Measurements from ENCODE around the gene TRAPPC3L. TPM values are rescaled to one million over a fixed set of nuclear protein-coding genes. Genes with fewer than 3 reads are reported as not detected.

Gene TRAPPC3L
- polyA plus RNA-seq, 1 donor from 2014 or later: not detected

- Histone ChIP-seq H3K4me2 (ENCODE audit: low read length) (no peak overlapping the region), H3K9me3 (ENCODE audit: low read length) (no peaks in the 10 kb centered on the region), H3K4me3 (ENCODE audit: low read length) (no peak overlapping the region), H4K20me1 (ENCODE audit: insufficient read depth) (no peaks in the 10 kb centered on the region), H3K9me2 (ENCODE audit: insufficient read depth, low read length) (no peaks in the 10 kb centered on the region), H3K27me3 (ENCODE audit: insufficient read depth, low read depth, low read length) (no peaks in the 10 kb centered on the region), H3K36me3 (ENCODE audit: insufficient read depth, low read length) (no peaks in the 10 kb centered on the region), H3K79me2 (replicated peaks; ENCODE audit: insufficient read depth, low read length) (no peaks in the 10 kb centered on the region), H3K27ac (ENCODE audit: low read length) (no peak overlapping the region), H3F3A (ENCODE audit: insufficient read depth, low read length, poor library complexity, severe bottlenecking) (no peaks in the 10 kb centered on the region), H3K9ac (ENCODE audit: low read length) (no peak overlapping the region), H2AFZ (ENCODE audit: low read depth, low read length) (no peak overlapping the region)
- TF ChIP-seq EP300 (conservative IDR thresholded peaks at IDR 0.05; ENCODE audit: poor library complexity, severe bottlenecking) (no peak), CTCF (IDR thresholded peaks at IDR 0.05; ENCODE audit: poor library complexity, severe bottlenecking) (no peak), SMC3 (conservative IDR thresholded peaks at IDR 0.05; ENCODE audit: poor library complexity) (no peak), REST (IDR thresholded peaks at IDR 0.05; ENCODE audit: borderline replicate concordance) (no peak), EZH2 (IDR thresholded peaks at IDR 0.05; ENCODE audit: borderline replicate concordance, insufficient read depth, low read length, poor library complexity, severe bottlenecking) (no peak), TAF1 (IDR thresholded peaks at IDR 0.05; ENCODE audit: low read depth) (no peak), MXI1 (conservative IDR thresholded peaks at IDR 0.05; ENCODE audit: poor library complexity, severe bottlenecking) (no peak), POLR2AphosphoS5 (IDR thresholded peaks at IDR 0.05) (no peak), RAD21 (conservative IDR thresholded peaks at IDR 0.05) (no peak)
These were observed 70.3 kb downstream of the TRAPPC3L start for GRCh38 chr6:116475141-116475540.

- no peaks in the 10 kb centered on the region for H3K9me2 ChIP-seq (ENCODE audit: insufficient read depth, low read length)
- no peak for TF ChIP-seq EZH2 (IDR thresholded peaks at IDR 0.05; ENCODE audit: borderline replicate concordance, insufficient read depth, low read length, poor library complexity, severe bottlenecking)
- TF ChIP-seq EP300 (conservative IDR thresholded peaks at IDR 0.05; ENCODE audit: poor library complexity, severe bottlenecking): no peak
- no peak for TF ChIP-seq RAD21 (conservative IDR thresholded peaks at IDR 0.05)
- no peak for TF ChIP-seq MXI1 (conservative IDR thresholded peaks at IDR 0.05; ENCODE audit: poor library complexity, severe bottlenecking)
- no peak for TF ChIP-seq POLR2AphosphoS5 (IDR thresholded peaks at IDR 0.05)
- TF ChIP-seq TAF1 (IDR thresholded peaks at IDR 0.05; ENCODE audit: low read depth): no peak
- no peak for TF ChIP-seq CTCF (IDR thresholded peaks at IDR 0.05; ENCODE audit: poor library complexity, severe bottlenecking)
- no peak for TF ChIP-seq SMC3 (conservative IDR thresholded peaks at IDR 0.05; ENCODE audit: poor library complexity)
- TF ChIP-seq REST (IDR thresholded peaks at IDR 0.05; ENCODE audit: borderline replicate concordance): no peak
- H4K20me1 ChIP-seq (ENCODE audit: insufficient read depth): no peaks in the 10 kb centered on the region
- H2AFZ ChIP-seq (ENCODE audit: low read depth, low read length): no peak overlapping the region
- no peak overlapping the region for H3K4me2 ChIP-seq (ENCODE audit: low read length)
- no peak overlapping the region for H3K27ac ChIP-seq (ENCODE audit: low read length)
- no peaks in the 10 kb centered on the region for H3K27me3 ChIP-seq (ENCODE audit: insufficient read depth, low read depth, low read length)
- no peak overlapping the region for H3K4me3 ChIP-seq (ENCODE audit: low read length)
- no peaks in the 10 kb centered on the region for H3F3A ChIP-seq (ENCODE audit: insufficient read depth, low read length, poor library complexity, severe bottlenecking)
- H3K9ac ChIP-seq (ENCODE audit: low read length): no peak overlapping the region
- no peaks in the 10 kb centered on the region for H3K79me2 ChIP-seq (replicated peaks; ENCODE audit: insufficient read depth, low read length)
- no peaks in the 10 kb centered on the region for H3K36me3 ChIP-seq (ENCODE audit: insufficient read depth, low read length)
- H3K9me3 ChIP-seq (ENCODE audit: low read length): no peaks in the 10 kb centered on the region
These were observed 72.8 kb downstream of the TRAPPC3L start for GRCh38 chr6:116472706-116473105.

Data from neural cell (in vitro differentiated cells).